ENCODE results near the gene WBP2NL. TPM values are rescaled to one million over a fixed set of nuclear protein-coding genes. Genes with fewer than 3 reads are reported as not detected.

Gene WBP2NL
- total RNA-seq, 1 experiment from 2014 or later, result 0.22 TPM

DNA sequence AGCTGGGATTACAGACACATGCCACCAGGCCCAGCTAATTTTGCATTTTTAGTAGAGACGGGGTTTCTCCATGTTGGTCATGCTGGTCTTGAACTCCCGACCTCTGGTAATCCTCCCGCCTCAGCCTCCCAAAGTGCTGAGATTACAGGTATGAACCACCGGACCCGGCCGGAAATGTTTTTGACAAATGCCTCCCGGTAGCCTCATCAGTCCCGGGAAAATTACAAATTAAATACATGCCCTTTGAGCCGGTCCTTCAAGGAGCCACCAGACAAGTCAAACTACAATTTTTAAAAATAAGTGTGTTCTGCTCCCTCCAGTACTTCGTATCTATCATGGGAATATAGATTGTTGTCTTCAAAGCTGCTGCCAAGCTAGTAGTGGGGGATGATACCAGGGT lies 17.5 kb downstream of the WBP2NL start:
- Mint-ChIP-seq H3K9me3 (peaks cover 0 to 3% of the 10 kb centered on the region in 2 experiments; a peak in 2 of 5 replicates), H3K27me3 (ENCODE audit: low read depth) (peaks cover 62% of the 10 kb centered on the region), H3K4me1 (no peaks in the 10 kb centered on the region; a peak in 1 of 4 replicates), H3K27ac (no peak overlapping the region), H3K4me3 (no peak overlapping the region), H3K36me3 (ENCODE audit: insufficient read depth in 1 of 3, low read depth in 3 of 3) (no peaks in the 10 kb centered on the region)
- Histone ChIP-seq H3K79me2 (ENCODE audit: insufficient read depth, low read length) (no peaks in the 10 kb centered on the region), H2BK120ac (ENCODE audit: low read depth, low read length, poor library complexity, severe bottlenecking) (no peak overlapping the region), H3K27ac (ENCODE audit: insufficient read length, low read depth, low read length) (no peak overlapping the region), H3K4me1 (ENCODE audit: insufficient read depth, low read length) (no peaks in the 10 kb centered on the region), H2AK5ac (ENCODE audit: insufficient read length, low read length) (no peak overlapping the region), H2BK12ac (ENCODE audit: insufficient read length, low read depth, low read length) (no peak overlapping the region), H3K18ac (ENCODE audit: insufficient read length, low read depth, low read length) (no peak overlapping the region), H2BK5ac (ENCODE audit: insufficient read length, low read length) (no peak overlapping the region), H2AFZ (ENCODE audit: low read length) (no peak overlapping the region), H3K23me2 (ENCODE audit: insufficient read length, low read depth, low read length, poor library complexity, severe bottlenecking) (no peaks in the 10 kb centered on the region), H3K4me2 (ENCODE audit: insufficient read depth, insufficient read length, low read length) (no peak overlapping the region), H3T11ph (ENCODE audit: low read length) (no peak overlapping the region), H3K9me3 (ENCODE audit: control insufficient read depth, low read depth, low read length) (no peaks in the 10 kb centered on the region), H4K5ac (ENCODE audit: insufficient read length, low read depth, low read length) (no peak overlapping the region), H4K91ac (ENCODE audit: insufficient read length, low read depth, low read length) (no peak overlapping the region), H2BK15ac (ENCODE audit: low read depth, low read length) (no peak overlapping the region), H3K56ac (ENCODE audit: insufficient read length, low read depth, low read length) (no peak overlapping the region), H3K9ac (ENCODE audit: extremely low read depth, insufficient read length, low read length) (no peak overlapping the region), H2BK20ac (ENCODE audit: low read depth, low read length, poor library complexity, severe bottlenecking) (no peak overlapping the region), H3K4ac (ENCODE audit: low read depth, low read length) (no peak overlapping the region), H3K14ac (ENCODE audit: insufficient read depth, low read length) (no peak overlapping the region), H3K27me3 (ENCODE audit: insufficient read depth, low read length) (no peaks in the 10 kb centered on the region), H4K8ac (replicated peaks; ENCODE audit: insufficient read length, low read depth, low read length) (no peak overlapping the region), H3K79me1 (ENCODE audit: insufficient read depth, low read depth, low read length, poor library complexity, severe bottlenecking) (no peaks in the 10 kb centered on the region), H4K20me1 (ENCODE audit: control insufficient read depth, insufficient read depth, insufficient read length) (no peaks in the 10 kb centered on the region), H3K23ac (ENCODE audit: insufficient read length, low read depth, low read length) (no peak overlapping the region)
- TF ChIP-seq, protein P1, sequence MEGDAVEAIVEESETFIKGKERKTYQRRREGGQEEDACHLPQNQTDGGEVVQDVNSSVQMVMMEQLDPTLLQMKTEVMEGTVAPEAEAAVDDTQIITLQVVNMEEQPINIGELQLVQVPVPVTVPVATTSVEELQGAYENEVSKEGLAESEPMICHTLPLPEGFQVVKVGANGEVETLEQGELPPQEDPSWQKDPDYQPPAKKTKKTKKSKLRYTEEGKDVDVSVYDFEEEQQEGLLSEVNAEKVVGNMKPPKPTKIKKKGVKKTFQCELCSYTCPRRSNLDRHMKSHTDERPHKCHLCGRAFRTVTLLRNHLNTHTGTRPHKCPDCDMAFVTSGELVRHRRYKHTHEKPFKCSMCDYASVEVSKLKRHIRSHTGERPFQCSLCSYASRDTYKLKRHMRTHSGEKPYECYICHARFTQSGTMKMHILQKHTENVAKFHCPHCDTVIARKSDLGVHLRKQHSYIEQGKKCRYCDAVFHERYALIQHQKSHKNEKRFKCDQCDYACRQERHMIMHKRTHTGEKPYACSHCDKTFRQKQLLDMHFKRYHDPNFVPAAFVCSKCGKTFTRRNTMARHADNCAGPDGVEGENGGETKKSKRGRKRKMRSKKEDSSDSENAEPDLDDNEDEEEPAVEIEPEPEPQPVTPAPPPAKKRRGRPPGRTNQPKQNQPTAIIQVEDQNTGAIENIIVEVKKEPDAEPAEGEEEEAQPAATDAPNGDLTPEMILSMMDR (conservative IDR thresholded peaks at IDR 0.05), result no peak
- WGBS (ENCODE audit: extremely low coverage, insufficient read length, low lambda C conversion rate), result no CpG with 5 or more reads among the region's 10 CpGs
- no peak for DNase-seq
